Endodermal cell (in vitro differentiated cells): ENCODE data around the gene IFIT2. TPM values are rescaled to one million over a fixed set of nuclear protein-coding genes. Genes with fewer than 3 reads are reported as not detected.

Source experiments
- DNase-seq: peaks from one replicate; pipeline ENCODE4 v3.0.0-alpha.2; 2017
- H3K27ac ChIP-seq: 2 replicates; pipeline ENCODE4 v1.5.1; 2013; ENCODE audit warnings: mild to moderate bottlenecking, low read depth, low read length, moderate library complexity
- H3K27me3 ChIP-seq: 2 replicates; pipeline ENCODE4 v1.6.1; 2013; ENCODE audit warnings: mild to moderate bottlenecking, low read length, moderate library complexity; ENCODE audit not compliant: insufficient read depth, control insufficient read depth, poor library complexity, severe bottlenecking
- H3K36me3 ChIP-seq: 2 replicates; pipeline ENCODE4 v1.7.0; 2013; ENCODE audit warnings: mild to moderate bottlenecking, low read length, moderate library complexity; ENCODE audit not compliant: control insufficient read depth, insufficient read depth
- H3K4me1 ChIP-seq: one replicate; pipeline ENCODE4 v1.7.0; 2013; ENCODE audit warnings: low read length; ENCODE audit not compliant: control insufficient read depth, insufficient read depth
- H3K4me3 ChIP-seq: 2 replicates; pipeline ENCODE4 v1.5.1; 2013; ENCODE audit warnings: mild to moderate bottlenecking, low read length, moderate library complexity
- H3K9ac ChIP-seq: 2 replicates; pipeline ENCODE4 v1.6.1; 2013; ENCODE audit warnings: mild to moderate bottlenecking, low read length, moderate library complexity; ENCODE audit not compliant: poor library complexity, severe bottlenecking; ENCODE audit errors: extremely low read depth
- H3K9me3 ChIP-seq: 2 replicates; pipeline ENCODE4 v1.6.1; 2013; ENCODE audit warnings: mild to moderate bottlenecking, low read length, moderate library complexity; ENCODE audit not compliant: control insufficient read depth
- H3K27ac Mint-ChIP-seq: 2 replicates; pipeline ENCODE4 v1.8.0; 2020; ENCODE audit warnings: mixed read lengths
- H3K27me3 Mint-ChIP-seq: 2 replicates; pipeline ENCODE4 v1.8.0; 2021; ENCODE audit warnings: mild to moderate bottlenecking, mixed read lengths; ENCODE audit not compliant: insufficient read depth
- H3K36me3 Mint-ChIP-seq: 2 replicates; pipeline ENCODE4 v1.8.0; 2020; ENCODE audit warnings: low read depth, mixed read lengths
- H3K4me1 Mint-ChIP-seq: 2 replicates; pipeline ENCODE4 v1.8.0; 2020; ENCODE audit warnings: mixed read lengths
- H3K4me3 Mint-ChIP-seq: 2 replicates; pipeline ENCODE4 v1.8.0; 2020; ENCODE audit warnings: mild to moderate bottlenecking, moderate library complexity, mixed read lengths
- H3K9me3 Mint-ChIP-seq: 2 replicates; pipeline ENCODE4 v1.8.0; 2020; ENCODE audit warnings: mild to moderate bottlenecking, mixed read lengths
- CTCF ChIP-seq: fragments of 200-600 bp; sonication (generic); conservative IDR thresholded peaks from 2 replicates; pipeline ENCODE4 v1.5.0; 2021; ENCODE audit warnings: antibody characterized with exemption, mild to moderate bottlenecking
- WGBS, 2 experiments: methylation state at CpG; one replicate each; pipeline versions ENCODE4 v1.1.5 to v1.1.7; 2013; ENCODE audit warnings: missing lambda C conversion rate in 2 of 2, mixed read lengths in 1 of 2; ENCODE audit not compliant: insufficient coverage in 1 of 2, insufficient read length in 1 of 2; 5-methylcytosine and 5-hydroxymethylcytosine counted together
- total RNA-seq, 2 donors: library from RNA; stranded (reverse); fragmentation: NEBNext Ultra II Directional in 1 of 2; extraction: Animal tissue kit (Norgen Biotek cat#: 25700) in 1 of 2; gene quantifications; 2 replicates in 1 of 2; 3 replicates in 1 of 2; pipeline ENCODE4 v1.2.1, GENCODE V29; 2021

Gene IFIT2
- total RNA-seq, 2 donors from 2014 or later, result 0.37 TPM; not detected in 1

GRCh38 chr10:89273680-89274079 is 28.2 kb upstream of the IFIT2 start:
- Histone ChIP-seq H3K4me3 (no peak overlapping the region), H3K36me3 (no peaks in the 10 kb centered on the region), H3K9ac (no peak overlapping the region), H3K27ac (no peak overlapping the region), H3K9me3 (no peaks in the 10 kb centered on the region), H3K27me3 (no peaks in the 10 kb centered on the region), H3K4me1 (peaks cover 14% of the 10 kb centered on the region)
- 94% methylated on average over 2 of the region's 2 CpGs; no CpG with 5 or more reads in 1 of the 2 experiments for WGBS, 2 experiments
- Mint-ChIP-seq H3K4me1 (peaks cover 43% of the 10 kb centered on the region), H3K27ac (no peak overlapping the region), H3K9me3 (no peaks in the 10 kb centered on the region), H3K27me3 (no peaks in the 10 kb centered on the region), H3K36me3 (no peaks in the 10 kb centered on the region), H3K4me3 (no peak overlapping the region)
- DNase-seq, result no peak
- TF ChIP-seq CTCF, result no peak

GRCh38 chr10:89274928-89275327 is 26.9 kb upstream of the IFIT2 start:
- no peaks in the 10 kb centered on the region for H3K27me3 Mint-ChIP-seq
- H3K4me1 Mint-ChIP-seq, result peaks cover 48% of the 10 kb centered on the region
- H3K36me3 Mint-ChIP-seq, result no peaks in the 10 kb centered on the region
- H3K36me3 ChIP-seq, result no peaks in the 10 kb centered on the region
- WGBS, 2 experiments, result 74 to 75% methylated on average over 3 of the region's 3 CpGs
- H3K9ac ChIP-seq, result no peak overlapping the region
- TF ChIP-seq CTCF, result no peak
- no peak for DNase-seq
- H3K27ac ChIP-seq, result no peak overlapping the region
- no peaks in the 10 kb centered on the region for H3K9me3 Mint-ChIP-seq
- H3K27ac Mint-ChIP-seq, result no peak overlapping the region
- no peak overlapping the region for H3K4me3 Mint-ChIP-seq
- no peaks in the 10 kb centered on the region for H3K27me3 ChIP-seq
- peaks cover 14% of the 10 kb centered on the region for H3K4me1 ChIP-seq
- no peak overlapping the region for H3K4me3 ChIP-seq
- no peaks in the 10 kb centered on the region for H3K9me3 ChIP-seq

GRCh38 chr10:89275383-89275782 is 26.5 kb upstream of the IFIT2 start:
- Histone ChIP-seq H3K9me3 (no peaks in the 10 kb centered on the region), H3K4me1 (peaks cover 14% of the 10 kb centered on the region), H3K27me3 (no peaks in the 10 kb centered on the region), H3K9ac (no peak overlapping the region), H3K36me3 (no peaks in the 10 kb centered on the region), H3K4me3 (no peak overlapping the region), H3K27ac (no peak overlapping the region)
- TF ChIP-seq CTCF, result no peak
- Mint-ChIP-seq H3K4me3 (no peak overlapping the region), H3K27me3 (no peaks in the 10 kb centered on the region), H3K27ac (no peak overlapping the region), H3K36me3 (no peaks in the 10 kb centered on the region), H3K4me1 (peaks cover 50% of the 10 kb centered on the region), H3K9me3 (no peaks in the 10 kb centered on the region)
- WGBS, 2 experiments, result 92 to 94% methylated on average over 3 to 6 of the region's 6 CpGs
- no peak for DNase-seq
